Limb (tissue), 2 donors: ENCODE results near the gene PSMD11.
A peak's percentile ranks its signal among the peaks of the same experiment; 100 is the strongest.
"Not testable (repeated sequence)": the region's sequence is repeated elsewhere in the genome, so short reads cannot be mapped to it uniquely, and the experiment has no call there.

Source experiments
- DNase-seq, 2 donors: peaks; one replicate each; pipeline ENCODE4 v3.0.0-alpha.2; 2016; ENCODE audit errors: extremely low spot score in 2 of 2

The PSMD11 gene

DNA sequence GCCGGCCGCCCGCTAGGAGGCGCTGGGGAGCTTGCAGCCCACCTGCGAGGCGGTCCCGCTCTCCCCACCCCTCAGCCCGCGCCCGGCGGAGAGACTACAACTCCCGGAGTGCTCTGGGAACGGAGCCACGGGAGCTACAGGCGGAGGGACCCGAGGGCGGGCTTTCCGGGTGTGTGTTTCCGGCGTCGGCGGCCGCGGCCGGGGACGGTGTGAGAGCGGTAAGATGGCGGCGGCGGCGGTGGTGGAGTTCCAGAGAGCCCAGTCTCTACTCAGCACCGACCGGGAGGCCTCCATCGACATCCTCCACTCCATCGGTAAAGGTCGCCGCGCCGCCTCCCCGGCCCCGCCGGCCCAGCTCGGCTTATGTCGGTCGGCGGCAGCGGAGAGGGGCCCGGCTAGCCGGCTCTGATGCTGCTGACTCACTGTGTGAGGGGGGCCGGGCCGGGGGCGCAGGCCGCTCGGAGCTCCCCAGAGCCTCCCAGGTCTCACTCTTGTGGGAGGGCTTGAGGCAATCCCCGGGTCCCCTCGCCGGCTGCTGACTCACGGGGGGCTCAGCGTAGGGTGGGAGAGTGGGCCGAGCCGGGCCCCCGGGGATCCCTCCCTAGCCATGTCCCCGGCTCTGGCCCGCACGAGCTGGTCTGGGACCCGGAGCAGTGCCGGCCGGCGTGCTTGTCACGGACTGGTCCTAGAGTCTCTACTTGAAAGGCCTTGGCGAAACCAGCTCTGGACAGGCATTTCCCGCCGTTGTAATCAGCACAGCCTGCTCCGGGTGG, at the start of gene PSMD11:
Gene PSMD11 (plus strand): TSS at position 210 of the 773 bp plus-strand sequence. CDS start 14 bp downstream, at position 224.
- peak; percentile 95 to 99 for DNase-seq

DNA sequence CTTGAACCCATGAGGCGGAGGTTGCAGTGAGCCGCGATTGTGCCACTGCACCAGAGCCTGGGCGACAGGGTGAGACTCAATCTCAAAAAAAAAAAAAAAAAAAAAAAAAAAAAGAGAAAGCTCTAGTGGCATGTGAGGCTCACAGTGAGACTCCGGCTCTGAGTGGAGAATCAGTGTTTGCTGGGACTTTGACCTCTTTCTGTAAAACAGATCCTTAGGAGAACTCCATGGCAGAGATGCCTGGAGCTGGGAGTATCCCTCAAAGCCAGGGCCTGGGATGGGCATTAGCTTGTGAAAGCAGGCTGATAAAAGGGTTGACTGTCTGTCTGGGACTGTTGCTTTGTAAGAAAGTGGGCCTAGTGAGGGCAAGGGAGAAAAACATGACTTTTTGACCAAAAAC, 48.0 kb upstream of the PSMD11 start:
- DNase-seq = no peak

DNA sequence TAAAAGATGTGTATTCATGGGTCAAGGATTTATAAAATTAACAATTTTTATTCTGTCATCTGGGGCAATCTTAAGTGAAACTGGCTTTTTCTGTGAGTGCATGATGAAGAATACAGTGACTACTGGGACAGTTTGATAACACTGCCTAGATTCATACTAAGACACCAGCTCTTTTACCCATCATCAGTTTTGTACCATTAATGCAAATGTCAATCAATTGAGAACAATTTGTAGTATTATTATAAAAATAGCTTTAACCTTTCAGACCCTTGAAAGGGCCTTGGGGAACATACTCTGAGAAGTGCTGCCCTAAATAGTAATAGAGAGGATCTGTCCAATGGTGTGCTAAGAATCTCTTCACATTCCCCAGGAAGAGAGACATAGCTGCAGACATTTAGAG, 45.4 kb upstream of the PSMD11 start:
- no peak for DNase-seq

DNA sequence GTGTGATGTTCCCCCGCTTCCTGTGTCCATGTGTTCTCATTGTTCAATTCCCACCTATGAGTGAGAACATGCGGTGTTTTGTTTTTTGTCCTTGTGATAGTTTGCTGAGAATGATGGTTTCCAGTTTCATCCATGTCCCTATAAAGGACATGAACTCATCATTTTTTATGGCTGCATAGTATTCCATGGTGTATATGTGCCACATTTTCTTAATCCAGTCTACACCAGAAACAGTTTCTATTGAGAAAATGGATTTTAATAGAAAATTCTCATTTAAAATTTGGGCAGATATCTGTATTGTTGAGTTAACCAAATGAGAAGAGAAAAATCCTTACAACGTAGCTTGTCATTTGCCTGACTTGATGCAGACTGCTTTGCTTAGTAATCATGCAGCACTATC, 34.2 kb upstream of the PSMD11 start:
- not testable (repeated sequence) for DNase-seq

DNA sequence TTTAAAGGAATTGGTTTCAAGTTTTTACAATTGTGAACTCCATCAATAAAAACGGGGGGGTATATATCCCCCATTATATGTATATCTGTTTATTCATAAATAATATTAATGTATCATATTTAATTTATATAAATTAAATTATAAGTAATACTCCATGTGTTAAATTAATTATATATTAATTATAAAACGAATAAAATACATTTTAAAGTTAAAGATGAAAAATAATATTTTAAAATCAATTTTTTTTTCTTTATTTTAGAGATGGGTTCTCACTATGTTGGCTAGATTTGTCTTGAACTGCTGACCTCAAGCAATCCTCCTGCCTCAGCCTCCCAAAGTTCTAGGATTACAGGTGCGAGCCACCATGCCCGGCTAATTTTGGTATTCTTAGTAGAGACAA, 17.4 kb upstream of the PSMD11 start:
- DNase-seq = no peak

DNA sequence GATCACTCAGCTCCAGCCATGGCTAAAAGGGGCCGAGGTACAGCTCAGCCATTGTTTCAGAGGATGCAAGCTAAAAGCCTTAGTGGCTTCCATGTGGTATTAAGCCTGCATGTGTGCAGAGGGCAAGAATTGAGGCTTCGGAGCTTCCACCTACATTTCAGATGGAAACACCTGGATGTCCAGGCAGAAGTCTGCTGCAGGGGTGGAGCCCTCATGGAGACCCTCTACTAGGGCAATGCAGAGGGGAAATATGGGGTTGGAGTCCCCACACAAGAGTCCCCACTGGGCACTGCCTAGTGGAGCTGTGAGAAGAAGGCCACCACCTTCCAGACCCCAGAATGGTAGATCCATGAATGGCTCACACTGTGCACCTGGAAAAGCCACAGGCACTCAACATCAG, 14.7 kb upstream of the PSMD11 start:
- no peak for DNase-seq

DNA sequence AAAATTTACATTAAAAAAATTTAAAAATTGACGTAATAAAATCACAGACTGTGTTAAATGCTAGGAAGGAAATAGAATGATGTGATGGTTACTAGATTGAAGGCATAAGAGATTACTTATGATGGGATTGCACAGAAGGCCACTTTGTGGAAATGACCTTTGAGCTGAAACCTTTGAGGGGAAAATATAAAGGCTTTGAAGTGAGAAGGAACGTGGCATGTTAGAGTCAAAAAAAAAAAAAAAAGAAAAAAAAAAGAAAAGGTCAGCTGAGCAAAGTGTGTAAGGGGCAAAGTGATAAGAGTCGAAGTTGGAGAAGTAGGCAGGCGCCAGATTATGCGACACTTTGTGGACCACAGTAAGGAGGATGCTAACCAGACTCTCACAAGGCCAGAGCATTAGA, 3.6 kb upstream of the PSMD11 start:
- DNase-seq = no peak

DNA sequence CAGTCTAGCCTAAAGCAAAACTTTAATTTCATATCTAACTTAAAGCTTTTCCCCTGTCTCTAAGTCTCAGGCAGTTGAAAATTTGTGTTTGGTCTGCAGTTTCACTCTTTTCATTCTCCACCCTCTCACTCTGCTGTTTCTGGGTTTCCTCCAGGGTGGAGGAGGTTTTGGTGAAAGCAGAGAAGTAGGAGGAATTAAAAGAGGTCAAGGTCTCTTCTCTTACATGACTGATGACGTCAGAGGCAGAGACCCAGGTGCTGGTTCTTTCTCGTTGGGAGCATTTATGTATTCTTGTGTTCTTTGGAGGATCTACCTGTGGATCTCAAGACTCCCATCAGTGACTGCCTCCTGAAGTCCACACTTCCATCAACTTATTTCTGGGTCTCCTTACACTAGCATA, 2.4 kb upstream of the PSMD11 start:
- no peak for DNase-seq

DNA sequence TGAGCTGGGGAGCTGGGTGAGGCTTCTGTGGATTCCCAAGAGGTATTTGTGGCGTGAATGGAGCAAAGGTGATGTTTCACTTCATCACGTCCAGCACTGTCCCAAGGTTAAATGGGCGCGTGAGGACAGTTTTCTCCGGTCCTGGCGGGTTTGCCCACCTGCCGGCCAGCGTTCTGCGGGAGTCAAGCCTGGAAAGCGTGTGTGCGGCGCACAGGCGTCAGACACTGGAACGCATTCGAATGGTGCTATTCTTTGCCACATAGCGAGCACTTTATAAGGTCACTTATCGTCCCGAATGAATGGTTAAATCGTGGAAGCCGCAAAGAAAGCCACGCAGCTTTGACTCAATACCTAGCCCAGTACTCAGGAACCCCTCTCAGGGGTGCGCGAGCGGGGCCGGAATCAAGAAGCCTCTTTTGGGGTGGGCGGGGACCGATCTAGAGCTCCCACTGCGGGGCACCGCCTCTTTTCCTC, 446 bp upstream of the PSMD11 start:
- DNase-seq = no peak

DNA sequence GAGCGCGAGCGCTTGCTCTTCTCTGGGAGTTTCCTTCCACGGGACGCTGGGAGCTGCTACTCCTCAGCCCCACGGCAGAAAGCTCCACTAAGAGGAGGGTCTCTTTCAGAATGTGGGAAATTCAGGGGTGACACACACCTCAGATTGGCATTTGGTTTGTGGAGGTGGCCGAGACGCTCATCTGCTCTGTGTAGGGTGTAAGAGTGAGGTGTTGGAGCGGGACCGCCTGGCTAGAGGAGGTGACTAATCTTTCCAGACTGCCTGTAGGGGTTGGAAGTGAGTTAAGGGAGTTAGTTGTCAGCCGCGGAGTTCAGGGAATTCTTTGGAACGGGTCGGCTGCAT, 735 bp downstream of the PSMD11 start:
- DNase-seq = no peak

DNA sequence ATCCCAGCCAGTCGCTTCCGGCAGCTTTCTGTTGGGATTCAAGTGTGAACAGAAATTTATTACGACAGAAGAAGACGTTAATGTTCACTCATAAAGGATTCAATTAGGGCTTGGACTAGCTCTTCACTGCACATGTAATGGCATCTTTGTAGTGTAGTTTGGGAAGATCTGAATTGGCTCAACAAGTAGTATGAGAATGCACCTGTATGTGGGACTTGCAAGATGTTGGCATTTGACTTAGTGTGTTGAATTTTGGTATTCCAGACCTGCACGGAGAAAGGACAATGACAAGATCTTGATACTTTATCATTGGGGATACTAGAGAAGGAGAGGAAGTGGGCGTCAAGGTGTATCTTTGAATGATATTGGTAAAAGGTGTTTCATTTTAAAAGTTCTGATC, 1.2 kb downstream of the PSMD11 start:
- DNase-seq = no peak

DNA sequence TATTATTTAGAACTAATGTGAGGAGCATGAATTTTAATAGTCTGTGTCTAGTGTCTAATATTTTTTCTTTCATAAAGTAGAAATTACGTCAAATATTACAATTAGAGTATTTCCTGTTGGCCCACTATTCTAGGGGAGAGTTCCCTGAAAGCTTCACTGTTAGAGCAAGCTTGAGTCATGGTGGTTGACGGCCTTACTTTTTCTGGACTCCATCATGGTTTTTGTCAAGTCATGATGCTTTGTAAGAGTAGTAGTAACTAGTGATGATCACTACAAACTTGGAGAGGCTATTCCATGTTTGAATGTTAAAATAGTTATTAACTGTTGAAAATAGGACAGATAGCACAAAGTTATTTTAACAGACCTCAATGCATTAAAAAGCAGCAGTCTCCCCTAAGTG, 1.7 kb downstream of the PSMD11 start:
- no peak for DNase-seq

DNA sequence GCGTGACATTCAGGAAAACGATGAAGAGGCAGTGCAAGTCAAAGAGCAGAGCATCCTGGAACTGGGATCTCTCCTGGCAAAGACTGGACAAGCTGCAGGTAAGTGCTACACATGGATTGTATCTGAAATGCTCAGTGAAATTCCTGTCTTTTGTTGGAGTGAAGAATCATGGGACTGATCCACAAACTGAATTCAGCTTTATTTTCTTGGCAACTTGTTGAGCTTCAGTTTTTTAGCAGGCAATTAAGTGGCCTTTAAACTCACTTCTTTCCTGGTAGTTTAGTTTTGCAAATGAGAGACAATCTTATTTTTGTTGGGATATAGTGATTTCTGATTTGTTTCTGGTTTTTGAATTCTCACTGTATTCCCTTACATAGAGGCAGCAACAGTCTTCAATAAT, 2.6 kb downstream of the PSMD11 start:
- no peak for DNase-seq

DNA sequence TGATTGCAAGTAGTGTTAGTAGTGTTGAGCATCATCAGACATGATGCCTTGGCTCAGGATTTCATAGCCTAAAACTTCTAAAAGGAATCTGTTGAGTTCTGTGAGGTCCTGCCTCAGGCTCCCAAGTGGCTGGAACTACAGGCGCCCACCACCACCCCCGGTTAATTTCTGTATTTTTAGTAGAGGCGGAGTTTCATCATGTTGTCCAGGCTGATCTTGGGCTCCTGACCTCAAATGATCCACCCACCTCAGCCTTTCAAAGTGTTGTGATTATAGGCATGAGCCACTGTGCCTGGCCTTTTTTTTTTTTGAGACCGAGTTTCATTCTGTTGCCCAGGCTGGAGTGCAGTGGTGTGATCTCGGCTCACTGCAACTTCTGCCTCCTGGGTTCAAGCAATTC, 5.7 kb downstream of the PSMD11 start:
- no peak for DNase-seq

DNA sequence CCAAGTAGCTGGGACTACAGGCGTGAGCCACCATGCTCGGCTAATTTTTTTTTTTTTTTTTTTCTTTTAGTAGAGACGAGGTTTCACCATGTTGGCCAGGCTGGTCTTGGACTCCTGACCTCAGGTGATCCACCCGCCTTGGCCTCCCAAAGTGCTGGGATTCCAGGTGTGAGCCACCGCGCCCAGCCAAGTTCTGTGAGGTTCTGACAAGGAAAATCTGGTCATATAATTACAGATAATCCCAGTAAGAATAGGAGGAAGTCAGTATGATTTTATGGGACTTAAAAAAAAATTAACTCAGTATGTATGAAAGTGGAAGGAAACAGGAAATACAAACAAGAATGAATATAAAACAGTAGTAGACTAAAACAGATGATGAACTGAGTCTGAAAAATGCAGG, 6.1 kb downstream of the PSMD11 start:
- not testable (repeated sequence) for DNase-seq

DNA sequence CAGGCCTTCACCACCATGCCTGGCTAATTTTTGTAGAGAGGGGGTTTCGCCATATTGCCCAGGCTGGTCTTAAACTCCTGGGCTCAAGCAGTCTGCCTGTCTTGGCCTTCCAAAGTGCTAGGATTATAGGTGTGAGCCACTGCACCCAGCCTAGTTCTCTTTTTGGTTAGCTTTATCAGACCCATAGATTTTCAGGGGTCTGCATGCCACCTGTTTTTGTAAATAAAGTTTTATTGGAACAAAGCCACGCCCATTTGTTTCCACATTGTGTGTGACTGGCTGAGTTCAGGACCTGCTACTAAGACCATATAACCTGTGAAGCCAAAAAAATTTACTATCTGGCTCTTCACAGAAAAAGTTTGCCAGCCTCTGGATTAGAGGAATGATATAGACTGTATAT, 7.6 kb downstream of the PSMD11 start:
- DNase-seq = no peak

DNA sequence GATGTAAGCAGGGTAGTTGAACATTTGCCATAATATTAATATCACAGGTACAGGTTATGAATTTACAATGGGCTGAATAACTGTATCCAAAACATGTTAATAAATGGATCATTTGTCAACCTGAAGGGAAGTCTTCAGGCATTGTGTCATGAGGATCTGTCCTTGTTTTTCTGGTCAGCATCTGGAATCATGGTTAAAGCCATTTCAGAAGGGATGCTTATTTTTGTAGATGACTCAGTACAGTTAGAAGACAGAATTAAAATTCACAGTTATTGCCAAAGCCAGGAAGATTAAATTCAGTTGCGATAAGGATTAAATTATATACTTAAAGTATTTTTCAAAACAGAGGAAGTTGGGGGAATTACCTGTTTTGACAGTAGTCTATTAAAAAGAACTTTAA, 8.0 kb downstream of the PSMD11 start:
- DNase-seq = no peak

DNA sequence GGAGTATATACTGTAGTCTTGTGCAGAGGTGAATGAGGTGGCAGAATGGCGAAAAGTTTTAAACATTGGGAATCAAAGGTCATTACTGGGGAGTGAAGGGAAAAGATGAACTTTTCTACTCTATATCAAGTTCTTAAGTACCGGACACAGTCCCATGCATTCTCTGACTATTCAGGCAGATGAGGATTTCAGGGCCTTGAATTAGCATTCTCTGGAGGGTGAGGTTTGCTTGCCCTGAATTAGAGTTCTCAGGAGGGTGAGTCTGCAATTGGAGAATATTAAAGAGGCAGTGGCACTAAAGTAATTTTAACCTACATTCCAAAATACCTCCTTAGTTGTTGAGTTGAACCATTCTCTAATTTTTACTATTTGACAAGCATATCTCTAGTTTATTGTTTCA, 9.1 kb downstream of the PSMD11 start:
- no peak for DNase-seq

DNA sequence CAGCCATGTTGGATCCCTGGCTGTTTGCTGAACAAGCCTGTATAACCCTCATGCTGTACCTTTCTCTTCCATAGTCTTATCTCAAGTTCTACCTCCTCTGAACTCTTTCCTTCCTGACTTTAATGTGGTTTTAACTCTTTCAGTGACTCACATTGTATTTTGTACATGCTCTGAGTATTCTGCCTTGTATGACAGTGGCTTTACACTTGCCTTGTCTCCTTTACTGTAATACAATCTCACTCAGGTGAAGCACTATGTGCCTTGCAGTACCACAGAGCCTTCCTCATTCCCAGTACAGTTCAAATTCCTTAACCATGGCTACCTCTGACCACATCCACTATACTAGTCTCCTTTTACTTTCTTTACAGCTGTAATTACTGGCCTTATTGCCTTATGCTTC, 14.1 kb downstream of the PSMD11 start:
- DNase-seq = no peak

DNA sequence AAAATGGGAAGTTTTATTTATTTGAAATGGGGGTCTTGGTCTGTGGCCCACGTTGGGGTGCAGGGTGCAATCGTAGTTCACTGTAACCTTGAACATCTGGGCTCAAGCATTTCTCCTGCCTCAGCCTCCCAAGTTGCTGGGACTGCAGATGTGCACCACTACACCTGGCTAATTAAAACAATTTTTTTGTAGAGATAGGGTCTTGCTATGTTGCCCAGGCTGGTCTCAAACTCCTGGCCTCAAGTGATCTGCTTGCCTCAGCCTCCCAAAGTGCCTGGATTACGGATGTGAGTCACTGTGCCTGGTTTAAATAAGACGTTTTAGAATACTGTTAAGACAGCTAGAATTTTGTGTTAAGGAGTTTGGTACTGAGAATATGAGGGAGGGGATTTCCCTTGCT, 15.7 kb downstream of the PSMD11 start:
- no peak for DNase-seq

DNA sequence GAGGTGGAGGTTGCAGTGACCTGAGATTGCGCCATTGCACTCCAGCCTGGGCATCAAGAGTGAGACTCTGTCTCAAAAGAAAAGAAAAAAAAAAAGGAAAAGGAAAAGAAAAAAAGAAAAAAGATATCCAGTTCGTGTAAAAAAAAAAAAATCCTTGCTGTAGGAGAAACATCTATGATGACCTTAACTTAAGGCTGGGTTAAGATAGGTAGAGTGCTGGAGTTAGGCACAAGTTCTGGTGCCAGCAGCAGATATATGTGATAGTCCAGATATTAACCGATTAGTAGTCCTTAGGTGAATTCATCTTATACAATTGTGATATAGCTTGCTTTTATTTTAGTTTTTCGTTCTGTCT, 17.2 kb downstream of the PSMD11 start:
- no peak for DNase-seq

DNA sequence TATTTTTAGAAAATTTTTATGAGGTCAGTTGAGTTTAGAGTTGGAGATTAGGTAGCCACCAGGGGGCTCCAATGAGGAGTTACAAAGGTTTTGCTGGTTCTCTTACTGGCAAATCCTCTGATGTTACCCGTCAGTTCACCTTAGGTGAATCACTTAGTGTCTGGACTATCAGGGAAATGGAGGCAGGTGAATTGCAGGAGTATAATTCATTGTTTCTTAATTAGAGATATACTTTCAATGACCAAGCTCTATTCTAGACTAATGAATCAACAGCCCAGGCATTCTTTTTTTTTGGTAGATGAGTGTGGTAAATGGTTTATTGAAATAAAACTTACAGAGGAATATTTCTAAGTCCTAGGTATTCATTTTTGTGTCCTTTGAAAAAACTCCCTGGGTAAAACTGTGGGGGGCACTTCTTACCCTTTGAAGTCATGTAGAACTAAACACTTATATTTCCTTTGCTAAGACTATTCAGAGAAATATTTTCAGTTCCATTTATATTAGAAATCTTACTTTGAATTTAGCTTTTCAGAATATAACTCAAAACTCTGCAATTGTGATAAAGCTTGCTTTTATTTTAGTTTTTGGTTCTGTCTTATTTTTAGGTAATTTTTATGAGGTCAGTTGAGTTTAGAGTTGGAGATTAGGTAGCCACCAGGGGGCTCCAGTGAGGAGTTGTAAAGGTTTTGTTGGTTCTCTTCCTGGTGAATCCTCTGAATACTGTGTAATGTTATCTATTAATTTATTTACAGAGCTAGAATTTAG, 17.7 kb downstream of the PSMD11 start:
- DNase-seq = peak in 1 of 2 donors; percentile 68

DNA sequence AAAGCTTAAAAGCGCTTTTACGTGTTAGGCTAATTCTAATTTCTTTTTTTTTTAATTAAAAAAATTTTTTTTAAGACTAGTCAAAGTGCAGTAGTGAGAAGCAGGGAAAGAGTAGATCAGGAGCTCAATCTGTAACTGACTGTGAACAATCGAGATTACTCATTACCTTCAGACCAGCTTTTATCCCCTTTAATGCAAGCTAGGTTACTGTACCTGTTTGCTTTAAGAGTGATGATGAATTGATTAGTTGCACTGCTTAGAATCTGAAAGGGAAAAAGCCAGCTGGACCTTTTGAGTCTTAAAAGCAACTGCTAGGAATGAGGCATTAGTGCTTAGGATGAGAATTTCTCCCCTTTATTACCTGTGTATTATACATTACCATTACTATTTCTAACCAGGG, 19.0 kb downstream of the PSMD11 start:
- no peak for DNase-seq
